Immature natural killer cell (primary cell): ENCODE data around the gene ASB7. TPM values are rescaled to one million over a fixed set of nuclear protein-coding genes. Genes with fewer than 3 reads are reported as not detected.

ENCODE experiments used
- polyA plus RNA-seq, 3 donors: library from polyadenylated mRNA; unstranded; fragments of 300-500 nt; fragmentation: Illumina TruSeq; gene quantifications; one replicate each; pipeline ENCODE4 v1.2.3, GENCODE V29; 2021

ASB7 gene
- polyA plus RNA-seq, 3 donors from 2014 or later, result 8.2 to 9.9 (median 8.8) TPM

Other genes with a start within 250 kb of the ASB7 start
- gene CERS3, start 73.6 kb upstream of the ASB7 start, polyA plus RNA-seq, result under 1 TPM in 1 of 3 donors, not detected in 2; 0.09 TPM
- gene LINS1, start 405 bp upstream of the ASB7 start, polyA plus RNA-seq, result 10 to 100 TPM; 22.7 to 28.8 (median 27.9) TPM